Measurements from ENCODE around the gene HDAC4.

Gene HDAC4

DNA sequence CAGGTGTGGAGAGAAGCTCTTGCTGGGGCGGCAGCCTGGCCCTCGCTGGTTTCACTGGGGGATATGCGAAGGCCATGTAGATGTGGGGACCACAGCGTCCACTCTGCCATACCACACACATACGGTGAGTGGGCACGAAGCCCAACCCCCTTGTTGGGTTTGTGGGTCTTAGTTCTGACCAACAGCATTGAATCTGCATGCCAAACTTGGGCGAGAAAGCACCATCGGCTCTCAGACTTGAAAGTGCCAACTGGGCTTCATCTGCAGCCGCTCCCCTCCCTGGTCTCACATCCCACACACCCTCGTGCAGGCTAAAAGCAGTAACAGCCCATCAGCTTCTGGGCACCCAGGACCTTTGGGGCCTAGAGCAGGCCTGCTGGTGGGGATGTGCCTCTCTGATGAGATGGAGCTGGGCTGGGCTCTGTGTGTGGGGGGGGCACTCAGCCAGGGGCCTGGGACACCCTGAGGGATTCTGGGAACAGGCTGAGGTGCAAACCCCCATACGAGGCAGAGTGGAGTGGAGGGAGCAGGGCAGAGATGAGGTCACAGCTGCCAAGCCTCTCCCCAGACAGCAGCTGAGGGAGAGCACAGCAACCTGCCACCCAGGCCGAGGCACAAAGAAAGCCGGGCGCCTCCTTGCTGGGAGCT lies 288.6 kb downstream of the HDAC4 start:
- TF ChIP-seq ARNT (IDR thresholded peaks at IDR 0.05) (no peak), ELF4 (IDR thresholded peaks at IDR 0.05) (no peak), L3MBTL2 (conservative IDR thresholded peaks at IDR 0.05) (no peak), NFRKB (IDR thresholded peaks at IDR 0.05) (no peak), LEF1 (IDR thresholded peaks at IDR 0.05; ENCODE audit: borderline replicate concordance) (no peak), ZNF384 (IDR thresholded peaks at IDR 0.05) (no peak), BHLHE40 (IDR thresholded peaks at IDR 0.05; ENCODE audit: borderline replicate concordance) (no peak), SP1 (IDR thresholded peaks at IDR 0.05) (no peak), TARDBP (IDR thresholded peaks at IDR 0.05) (no peak), SUZ12 (IDR thresholded peaks at IDR 0.05) (no peak), CTBP1 (IDR thresholded peaks at IDR 0.05; ENCODE audit: borderline replicate concordance) (no peak), FOXA1 (IDR thresholded peaks at IDR 0.05) (no peak), HDGF (IDR thresholded peaks at IDR 0.05; ENCODE audit: borderline replicate concordance) (no peak), PKNOX1 (IDR thresholded peaks at IDR 0.05) (no peak), FOXM1 (IDR thresholded peaks at IDR 0.05; ENCODE audit: borderline replicate concordance) (no peak)
- DNase-seq (ENCODE audit: extremely low spot score), result no peak
- CTCF ChIA-PET, result no interaction called here
- POLR2A ChIA-PET, result no interaction called here

- POLR2A ChIA-PET, result no interaction called here
- no peak for TF ChIP-seq BHLHE40 (IDR thresholded peaks at IDR 0.05; ENCODE audit: borderline replicate concordance)
- TF ChIP-seq ARNT (IDR thresholded peaks at IDR 0.05), result no peak
- no peak for TF ChIP-seq SUZ12 (IDR thresholded peaks at IDR 0.05)
- TF ChIP-seq TARDBP (IDR thresholded peaks at IDR 0.05), result no peak
- TF ChIP-seq ELF4 (IDR thresholded peaks at IDR 0.05), result no peak
- TF ChIP-seq HDGF (IDR thresholded peaks at IDR 0.05; ENCODE audit: borderline replicate concordance), result no peak
- TF ChIP-seq SP1 (IDR thresholded peaks at IDR 0.05), result no peak
- TF ChIP-seq LEF1 (IDR thresholded peaks at IDR 0.05; ENCODE audit: borderline replicate concordance), result no peak
- no peak for TF ChIP-seq CTBP1 (IDR thresholded peaks at IDR 0.05; ENCODE audit: borderline replicate concordance)
- no peak for TF ChIP-seq FOXA1 (IDR thresholded peaks at IDR 0.05)
- no peak for TF ChIP-seq FOXM1 (IDR thresholded peaks at IDR 0.05; ENCODE audit: borderline replicate concordance)
- no peak for TF ChIP-seq ZNF384 (IDR thresholded peaks at IDR 0.05)
- TF ChIP-seq NFRKB (IDR thresholded peaks at IDR 0.05), result no peak
- no peak for TF ChIP-seq FOXK2 (IDR thresholded peaks at IDR 0.05)
- no peak for TF ChIP-seq L3MBTL2 (conservative IDR thresholded peaks at IDR 0.05)
- TF ChIP-seq PKNOX1 (IDR thresholded peaks at IDR 0.05), result no peak
- CTCF ChIA-PET, result no interaction called here
- no peak for DNase-seq (ENCODE audit: extremely low spot score)
These were observed 289.3 kb downstream of the HDAC4 start for GRCh38 chr2:239111401-239112100.

GRCh38 chr2:239110595-239111048 lies 290.2 kb downstream of the HDAC4 start:
- TF ChIP-seq SP1 (IDR thresholded peaks at IDR 0.05) (no peak), TARDBP (IDR thresholded peaks at IDR 0.05) (no peak), ARNT (IDR thresholded peaks at IDR 0.05) (no peak), BHLHE40 (IDR thresholded peaks at IDR 0.05; ENCODE audit: borderline replicate concordance) (no peak), CTBP1 (IDR thresholded peaks at IDR 0.05; ENCODE audit: borderline replicate concordance) (no peak), HDGF (IDR thresholded peaks at IDR 0.05; ENCODE audit: borderline replicate concordance) (no peak), ZNF384 (IDR thresholded peaks at IDR 0.05) (no peak), FOXK2 (IDR thresholded peaks at IDR 0.05) (no peak), SUZ12 (IDR thresholded peaks at IDR 0.05) (no peak), L3MBTL2 (conservative IDR thresholded peaks at IDR 0.05) (no peak)
- DNase-seq (ENCODE audit: extremely low spot score), result no peak
- POLR2A ChIA-PET, result no interaction called here
- CTCF ChIA-PET, result no interaction called here

DNA sequence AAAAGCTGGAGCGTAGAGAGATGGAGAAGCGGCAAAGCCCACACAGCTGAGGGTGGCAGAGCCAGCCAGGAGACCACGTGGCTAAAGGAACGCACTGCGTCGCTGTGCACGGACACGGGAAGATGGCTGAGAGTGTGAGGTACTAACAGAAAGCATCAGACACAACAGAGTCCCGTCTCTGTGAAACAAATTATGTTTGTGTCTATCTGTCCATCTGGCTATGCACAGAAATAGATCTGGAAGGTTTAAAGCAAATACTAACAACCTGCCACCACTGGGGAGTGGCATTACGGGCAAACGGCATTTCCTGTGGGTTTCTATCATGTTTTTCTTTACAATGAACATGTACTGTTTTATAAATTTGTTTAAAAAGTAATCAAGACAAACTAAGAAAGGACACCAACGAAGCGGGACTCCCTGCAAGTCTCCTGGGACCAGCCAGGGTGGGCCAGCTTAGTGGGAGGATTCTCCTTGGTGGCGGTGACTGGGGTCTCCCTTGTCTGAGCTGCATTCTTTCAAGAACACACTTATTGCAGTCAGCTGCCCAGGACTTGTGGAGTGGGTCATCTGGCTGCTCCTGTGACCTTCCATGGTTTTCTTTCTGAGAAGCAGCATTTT lies 290.8 kb downstream of the HDAC4 start:
- CTCF ChIA-PET, result no interaction called here
- POLR2A ChIA-PET, result no interaction called here
- TF ChIP-seq SP1 (IDR thresholded peaks at IDR 0.05) (no peak), SUZ12 (IDR thresholded peaks at IDR 0.05) (no peak), TARDBP (IDR thresholded peaks at IDR 0.05) (no peak), ZNF384 (IDR thresholded peaks at IDR 0.05) (no peak), FOXA1 (IDR thresholded peaks at IDR 0.05) (no peak), HDGF (IDR thresholded peaks at IDR 0.05; ENCODE audit: borderline replicate concordance) (no peak), NFRKB (IDR thresholded peaks at IDR 0.05) (no peak), FOXK2 (IDR thresholded peaks at IDR 0.05) (no peak), LEF1 (IDR thresholded peaks at IDR 0.05; ENCODE audit: borderline replicate concordance) (no peak), ELF4 (IDR thresholded peaks at IDR 0.05) (no peak), ARNT (IDR thresholded peaks at IDR 0.05) (no peak), BHLHE40 (IDR thresholded peaks at IDR 0.05; ENCODE audit: borderline replicate concordance) (no peak), CTBP1 (IDR thresholded peaks at IDR 0.05; ENCODE audit: borderline replicate concordance) (no peak), L3MBTL2 (conservative IDR thresholded peaks at IDR 0.05) (no peak), FOXM1 (IDR thresholded peaks at IDR 0.05; ENCODE audit: borderline replicate concordance) (no peak), PKNOX1 (IDR thresholded peaks at IDR 0.05) (no peak)
- DNase-seq (ENCODE audit: extremely low spot score), result no peak

Measured in HEK293T (cell line).